Epithelial cell of esophagus (primary cell): ENCODE data around the gene PTBP3.

Source experiments
- DNase-seq: peaks from one replicate; pipeline ENCODE4 v3.0.0; 2010; ENCODE audit warnings: low read depth
- H3K4me3 ChIP-seq: 2 replicates; pipeline ENCODE4 v1.5.1; 2011; ENCODE audit warnings: mild to moderate bottlenecking, low read length, control low read depth
- CTCF ChIP-seq: IDR thresholded peaks from 2 replicates; pipeline ENCODE4 v1.5.1; 2011; ENCODE audit warnings: low read depth, mild to moderate bottlenecking, low read length, control low read depth, inconsistent platforms; ENCODE audit not compliant: insufficient read depth; ENCODE audit errors: missing control alignments

The PTBP3 gene

GRCh38 chr9:112354081-112354743 is 20.8 kb upstream of the PTBP3 start:
- no peak for DNase-seq
- no peak overlapping the region for H3K4me3 ChIP-seq
- no peak for TF ChIP-seq CTCF

DNA sequence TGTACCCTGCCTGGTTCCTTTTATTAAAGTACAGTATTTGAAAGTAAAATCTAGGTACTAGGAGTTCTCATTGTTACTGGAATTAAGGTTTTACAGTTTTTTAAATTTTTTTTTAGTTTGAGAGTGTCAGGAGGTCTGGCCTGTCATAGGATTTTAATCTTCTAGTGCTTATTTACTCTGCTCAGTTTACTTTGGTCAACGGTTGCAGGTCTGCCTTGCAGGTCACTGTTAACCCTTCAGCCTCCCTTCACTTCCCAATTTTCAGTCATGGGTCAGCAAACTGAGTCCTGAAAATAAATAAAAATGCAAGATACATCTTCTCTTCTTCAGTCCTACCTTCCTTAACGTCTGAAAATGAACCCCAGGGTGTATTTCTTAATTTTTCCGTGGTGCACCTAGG is 18.8 kb upstream of the PTBP3 start:
- DNase-seq: no peak
- TF ChIP-seq CTCF: no peak
- no peak overlapping the region for H3K4me3 ChIP-seq

DNA sequence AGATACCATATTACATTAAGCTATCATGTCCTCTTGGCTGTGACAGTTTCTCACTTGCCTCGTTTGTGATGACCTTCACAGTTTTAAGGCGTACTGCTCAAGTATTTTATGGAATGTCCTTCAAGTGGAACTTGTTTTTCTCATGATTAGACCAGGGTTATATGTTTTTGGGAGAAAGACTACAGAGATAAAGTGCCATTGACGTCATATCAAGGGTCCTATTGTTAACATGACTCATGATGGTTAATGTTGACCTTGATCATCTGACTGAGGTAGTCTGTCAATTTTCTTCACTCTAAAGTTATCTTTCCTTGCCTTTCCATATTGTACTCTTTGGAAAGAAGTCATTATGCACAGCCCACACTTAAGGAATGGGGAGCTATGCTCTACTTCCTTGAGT is 17.8 kb upstream of the PTBP3 start:
- H3K4me3 ChIP-seq: no peak overlapping the region
- no peak for TF ChIP-seq CTCF
- DNase-seq: no peak

DNA sequence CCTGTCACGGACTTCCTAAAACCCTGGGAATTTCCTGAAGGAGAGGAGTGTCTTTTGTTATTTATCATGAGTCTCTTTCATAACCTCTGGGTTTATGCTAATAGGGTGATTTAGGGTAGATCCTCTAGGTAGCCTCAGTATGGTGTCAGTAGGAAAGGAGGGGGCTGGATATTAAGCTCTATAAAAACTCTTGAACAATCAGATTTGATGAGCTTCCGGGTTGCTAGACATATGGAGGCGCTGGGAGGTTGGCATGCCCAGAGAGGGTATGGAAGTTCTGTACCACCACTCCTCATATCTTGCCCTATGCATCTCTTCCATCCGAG is 15.6 kb upstream of the PTBP3 start:
- no peak for DNase-seq
- no peak overlapping the region for H3K4me3 ChIP-seq
- no peak for TF ChIP-seq CTCF

DNA sequence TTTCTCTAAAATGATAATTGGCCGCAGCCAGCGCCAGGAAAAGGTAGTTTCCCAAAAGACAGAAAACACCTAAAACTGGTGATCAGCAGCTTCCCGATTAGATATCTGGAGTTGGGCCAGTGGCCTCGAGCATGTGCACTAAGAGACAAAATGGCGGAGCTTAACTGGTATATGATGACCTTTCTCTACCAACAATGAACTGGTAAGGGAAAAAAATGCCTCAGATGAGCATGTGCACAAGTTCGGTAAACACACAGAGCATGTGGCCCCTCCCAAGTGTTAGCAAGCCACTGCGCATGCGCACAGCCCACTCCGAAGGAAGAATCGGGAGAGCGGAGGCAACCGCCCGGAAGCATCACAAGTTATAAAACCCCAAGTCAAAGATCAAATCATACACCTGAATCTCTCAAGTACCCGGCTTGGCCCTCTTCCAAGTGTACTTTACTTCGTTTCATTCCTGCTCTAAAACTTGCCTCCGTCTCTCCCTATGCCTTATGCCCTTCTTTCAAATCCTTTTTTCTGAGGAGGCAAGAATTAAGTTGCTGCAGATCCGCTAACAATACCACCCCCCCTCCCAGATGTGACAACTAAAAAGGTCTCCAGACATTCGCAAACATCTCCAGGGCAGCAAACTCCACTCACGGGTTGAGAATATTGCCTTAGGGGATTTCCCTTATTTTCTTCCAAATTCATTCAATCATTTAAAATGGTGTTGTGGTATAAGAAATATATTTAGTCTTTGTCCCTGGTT is 15.0 kb upstream of the PTBP3 start:
- peak; percentile 59 for DNase-seq
- TF ChIP-seq CTCF: no peak
- peak overlapping the region; percentile 32 for H3K4me3 ChIP-seq

- no peak for TF ChIP-seq CTCF
- no peak for DNase-seq
- H3K4me3 ChIP-seq: no peak overlapping the region
These were observed 8.3 kb upstream of the PTBP3 start for GRCh38 chr9:112341730-112342129.

- H3K4me3 ChIP-seq: no peak overlapping the region
- TF ChIP-seq CTCF: no peak
- DNase-seq: no peak
These were observed 6.5 kb upstream of the PTBP3 start for GRCh38 chr9:112339886-112340285.
